Hepatocyte (in vitro differentiated cells): Measurements from ENCODE around the gene EXOC6. TPM values are rescaled to one million over a fixed set of nuclear protein-coding genes. Genes with fewer than 3 reads are reported as not detected.

Experiments
- DNase-seq: peaks from one replicate; pipeline ENCODE4 v3.0.0-alpha.2; 2016; ENCODE audit warnings: low spot score
- H2AFZ ChIP-seq: fragments of 200-600 bp; sonication (generic); 2 replicates; pipeline ENCODE4 v1.6.0; 2016; ENCODE audit warnings: antibody characterized with exemption, mild to moderate bottlenecking
- H3K27ac ChIP-seq: fragments of 200-600 bp; sonication (generic); 2 replicates; pipeline ENCODE4 v1.5.1; 2016; ENCODE audit warnings: mild to moderate bottlenecking
- H3K27me3 ChIP-seq: fragments of 200-600 bp; sonication (generic); 2 replicates; pipeline ENCODE4 v1.6.1; 2016
- H3K36me3 ChIP-seq: fragments of 200-600 bp; sonication (generic); replicated peaks from 2 replicates; pipeline ENCODE4 v1.5.1; 2016; ENCODE audit warnings: low read depth; ENCODE audit not compliant: insufficient read depth
- H3K4me1 ChIP-seq: fragments of 200-600 bp; sonication (generic); 2 replicates; pipeline ENCODE4 v1.5.1; 2016; ENCODE audit warnings: mild to moderate bottlenecking, moderate library complexity; ENCODE audit not compliant: insufficient read depth
- H3K4me2 ChIP-seq: fragments of 200-600 bp; sonication (generic); 2 replicates; pipeline ENCODE4 v1.6.0; 2016
- H3K4me3 ChIP-seq: fragments of 200-600 bp; sonication (generic); 2 replicates; pipeline ENCODE4 v1.5.1; 2016; ENCODE audit warnings: mild to moderate bottlenecking
- H3K79me2 ChIP-seq: fragments of 200-600 bp; sonication (generic); 2 replicates; pipeline ENCODE4 v1.6.0; 2017; ENCODE audit warnings: mild to moderate bottlenecking
- H3K9me2 ChIP-seq: fragments of 200-600 bp; sonication (generic); replicated peaks from 2 replicates; pipeline ENCODE4 v1.6.0; 2017; ENCODE audit warnings: mild to moderate bottlenecking; ENCODE audit not compliant: insufficient read depth
- H3K9me3 ChIP-seq: fragments of 200-600 bp; sonication (generic); 2 replicates; pipeline ENCODE4 v1.5.1; 2016; ENCODE audit warnings: low read depth, mild to moderate bottlenecking
- H4K20me1 ChIP-seq: fragments of 200-600 bp; sonication (generic); 2 replicates; pipeline ENCODE4 v1.6.0; 2016; ENCODE audit warnings: mild to moderate bottlenecking; ENCODE audit not compliant: insufficient read depth, poor library complexity, severe bottlenecking
- CTCF ChIP-seq: fragments of 200-600 bp; sonication (generic); IDR thresholded peaks from 2 replicates; pipeline ENCODE4 v1.5.1; 2016; ENCODE audit warnings: antibody characterized with exemption, mild to moderate bottlenecking; ENCODE audit not compliant: poor library complexity
- EZH2 ChIP-seq: fragments of 200-600 bp; sonication (generic); IDR thresholded peaks from 2 replicates; pipeline ENCODE4 v1.6.1; 2016; ENCODE audit warnings: antibody characterized with exemption, mild to moderate bottlenecking, borderline replicate concordance
- EZH2phosphoT487 ChIP-seq: fragments of 200-600 bp; sonication (generic); IDR thresholded peaks from one replicate; pipeline ENCODE4 v1.6.1; 2018; ENCODE audit warnings: antibody characterized with exemption, mild to moderate bottlenecking, low read depth, moderate library complexity; ENCODE audit not compliant: unreplicated experiment, severe bottlenecking
- WGBS: methylation state at CpG from one replicate; pipeline ENCODE4 v1.1.6; 2016; ENCODE audit warnings: low lambda C conversion rate; ENCODE audit errors: missing lambda C conversion rate; 5-methylcytosine and 5-hydroxymethylcytosine counted together
- polyA plus RNA-seq: library from polyadenylated mRNA; unstranded; fragments of >200 nt; fragmentation: Nextera tagmentation; extraction: Ambion mirVana; gene quantifications from 2 replicates; pipeline ENCODE4 v1.2.1, GENCODE V29; 2016
- total RNA-seq: library from RNA; depleted of rRNA; stranded (reverse); fragments of >200 nt; gene quantifications from 2 replicates; pipeline ENCODE4 v1.2.3, GENCODE V29; 2014

EXOC6 gene
- total and polyA plus RNA-seq, 2 experiments from 2014 or later, result 5.8 to 11.7 TPM

- no peaks in the 10 kb centered on the region for H3K79me2 ChIP-seq
- H4K20me1 ChIP-seq, result no peaks in the 10 kb centered on the region
- no peak for DNase-seq
- no peaks in the 10 kb centered on the region for H3K36me3 ChIP-seq
- H3K4me3 ChIP-seq, result no peak overlapping the region
- H2AFZ ChIP-seq, result no peak overlapping the region
- H3K4me2 ChIP-seq, result no peak overlapping the region
- WGBS, result 89% methylated on average over 3 of the region's 3 CpGs
- no peaks in the 10 kb centered on the region for H3K9me3 ChIP-seq
- no peaks in the 10 kb centered on the region for H3K4me1 ChIP-seq
- H3K27ac ChIP-seq, result no peak overlapping the region
- no peaks in the 10 kb centered on the region for H3K9me2 ChIP-seq
- no peak for TF ChIP-seq EZH2phosphoT487
- H3K27me3 ChIP-seq, result peaks cover 18% of the 10 kb centered on the region
Measured at GRCh38 chr10:93054486-93054885, 206.2 kb downstream of the EXOC6 start.

- no peaks in the 10 kb centered on the region for H3K9me3 ChIP-seq
- no peaks in the 10 kb centered on the region for H3K9me2 ChIP-seq
- no peak for DNase-seq
- WGBS, result 95% methylated on average over 3 of the region's 3 CpGs
- peaks cover 52% of the 10 kb centered on the region for H3K27me3 ChIP-seq
- no peaks in the 10 kb centered on the region for H3K4me1 ChIP-seq
- no peaks in the 10 kb centered on the region for H3K36me3 ChIP-seq
- no peak overlapping the region for H3K4me3 ChIP-seq
- no peak overlapping the region for H3K4me2 ChIP-seq
- no peak overlapping the region for H3K27ac ChIP-seq
- no peaks in the 10 kb centered on the region for H4K20me1 ChIP-seq
- H3K79me2 ChIP-seq, result no peaks in the 10 kb centered on the region
- H2AFZ ChIP-seq, result no peak overlapping the region
- TF ChIP-seq EZH2phosphoT487 (no peak), EZH2 (no peak), CTCF (no peak)
Measured at GRCh38 chr10:93058139-93058538, 209.8 kb downstream of the EXOC6 start.

- peak within 1 kb of the TSS; percentile 60 for H3K4me2 ChIP-seq
Measured at GRCh38 chr10:93059975-93060886, 211.9 kb downstream of the EXOC6 start, which contains the start of gene CYP26C1. TSS of gene CYP26C1 (plus strand) at chr10:93060798. CDS start at chr10:93061264, 466 bp downstream.

More at GRCh38 chr10:93059975-93060886, 211.9 kb downstream of the EXOC6 start, which contains the start of gene CYP26C1:
- H4K20me1 ChIP-seq, result no peaks in the 10 kb centered on the region
- H3K9me2 ChIP-seq, result no peaks in the 10 kb centered on the region
- H3K79me2 ChIP-seq, result no peaks in the 10 kb centered on the region
- H3K9me3 ChIP-seq, result no peaks in the 10 kb centered on the region
- DNase-seq, result no peak
- no peak within 1 kb of the TSS for H3K27ac ChIP-seq
- H3K36me3 ChIP-seq, result no peaks in the 10 kb centered on the region
- peaks cover 73% of the 10 kb centered on the region for H3K27me3 ChIP-seq
- no peaks in the 10 kb centered on the region for H3K4me1 ChIP-seq
- no peak within 1 kb of the TSS for H2AFZ ChIP-seq
- no peak within 1 kb of the TSS for H3K4me3 ChIP-seq
- no peak for TF ChIP-seq CTCF
- no peak for TF ChIP-seq EZH2phosphoT487
- no peak for TF ChIP-seq EZH2
- WGBS, result 58% methylated on average over 51 of the region's 67 CpGs
